GM23338 (cell line): ENCODE measurements around the gene CCN2.

Experiments used
- EZH2 ChIP-seq: fragments of 200-600 bp; sonication (generic); IDR thresholded peaks from one replicate; pipeline ENCODE4 v1.8.0; 2017; ENCODE audit warnings: antibody characterized with exemption, mild to moderate bottlenecking, low read depth; ENCODE audit not compliant: unreplicated experiment
- REST ChIP-seq: IDR thresholded peaks from one replicate; pipeline ENCODE4 v1.6.1; 2018; ENCODE audit warnings: antibody characterized with exemption; ENCODE audit not compliant: unreplicated experiment
- TF ChIP-seq, protein P1 (sequence below), 2 experiments: fragments of 200-600 bp in 1 of 2; sonication (generic) in 1 of 2; conservative IDR thresholded peaks; 2 replicates each; pipeline versions ENCODE4 v1.5.1 to v1.6.1; 2016 to 2017; ENCODE audit warnings: antibody characterized with exemption in 2 of 2, low read depth in 2 of 2, mild to moderate bottlenecking in 2 of 2, moderate library complexity in 1 of 2

DNA sequence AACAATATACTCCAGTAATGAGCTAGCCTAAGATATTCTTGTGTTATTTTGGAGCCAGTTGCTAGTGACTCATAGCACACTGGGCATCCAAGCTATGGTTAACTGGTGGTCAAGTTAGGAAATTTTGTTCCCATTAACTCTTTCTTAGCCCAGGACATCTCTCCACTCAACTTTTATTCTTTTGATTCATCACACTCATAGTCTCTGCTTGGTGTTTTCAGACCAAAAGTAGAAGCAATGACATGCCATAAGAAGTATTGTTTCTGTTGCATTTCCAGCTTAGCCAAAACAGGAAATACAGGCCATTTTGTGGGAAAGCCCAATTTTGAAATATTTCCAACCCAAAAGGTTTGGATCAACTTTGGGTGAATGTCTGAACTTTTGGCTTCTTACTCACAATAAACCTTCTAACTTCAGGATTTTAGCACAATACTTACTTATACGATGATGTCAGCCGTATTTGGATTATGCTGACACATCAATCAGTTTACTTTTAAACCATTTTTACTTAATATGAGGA is 31.6 kb upstream of the CCN2 start:
- TF ChIP-seq EZH2 = no peak
- TF ChIP-seq, protein P1, sequence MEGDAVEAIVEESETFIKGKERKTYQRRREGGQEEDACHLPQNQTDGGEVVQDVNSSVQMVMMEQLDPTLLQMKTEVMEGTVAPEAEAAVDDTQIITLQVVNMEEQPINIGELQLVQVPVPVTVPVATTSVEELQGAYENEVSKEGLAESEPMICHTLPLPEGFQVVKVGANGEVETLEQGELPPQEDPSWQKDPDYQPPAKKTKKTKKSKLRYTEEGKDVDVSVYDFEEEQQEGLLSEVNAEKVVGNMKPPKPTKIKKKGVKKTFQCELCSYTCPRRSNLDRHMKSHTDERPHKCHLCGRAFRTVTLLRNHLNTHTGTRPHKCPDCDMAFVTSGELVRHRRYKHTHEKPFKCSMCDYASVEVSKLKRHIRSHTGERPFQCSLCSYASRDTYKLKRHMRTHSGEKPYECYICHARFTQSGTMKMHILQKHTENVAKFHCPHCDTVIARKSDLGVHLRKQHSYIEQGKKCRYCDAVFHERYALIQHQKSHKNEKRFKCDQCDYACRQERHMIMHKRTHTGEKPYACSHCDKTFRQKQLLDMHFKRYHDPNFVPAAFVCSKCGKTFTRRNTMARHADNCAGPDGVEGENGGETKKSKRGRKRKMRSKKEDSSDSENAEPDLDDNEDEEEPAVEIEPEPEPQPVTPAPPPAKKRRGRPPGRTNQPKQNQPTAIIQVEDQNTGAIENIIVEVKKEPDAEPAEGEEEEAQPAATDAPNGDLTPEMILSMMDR (conservative IDR thresholded peaks at IDR 0.05; ENCODE audit: low read depth in 2 of 2) = no peak
- TF ChIP-seq REST = no peak
